ENCODE data around the gene MUC5B. TPM values are rescaled to one million over a fixed set of nuclear protein-coding genes. Genes with fewer than 3 reads are reported as not detected.

MUC5B gene
- total RNA-seq, 4 donors from 2014 or later, result 0.22 to 0.61 (median 0.29) TPM; not detected in 1

DNA sequence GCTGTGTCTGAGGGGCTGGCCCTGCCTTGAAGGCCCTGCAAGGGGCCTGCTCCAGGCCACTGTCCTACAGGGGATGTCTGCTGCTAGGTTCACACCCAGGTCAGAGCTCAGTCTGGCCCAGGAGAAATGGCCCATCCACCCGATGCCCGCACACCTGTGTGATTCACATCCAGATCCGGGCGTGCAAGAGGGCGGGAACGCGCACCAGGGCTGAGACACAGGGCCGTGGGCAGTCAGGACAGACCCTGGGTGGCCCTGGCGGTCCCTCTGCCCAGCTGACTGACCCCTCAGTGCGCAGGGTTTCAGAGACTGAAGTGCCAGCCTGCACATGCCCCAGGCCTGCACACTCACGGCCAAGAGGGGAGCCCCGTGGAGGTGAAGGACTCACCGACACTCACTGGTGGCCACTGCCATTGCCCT, 79.2 kb downstream of the MUC5B start:
- TF ChIP-seq CTCF (IDR thresholded peaks at IDR 0.05), result no peak
- no peak for TF ChIP-seq POLR2A (IDR thresholded peaks at IDR 0.05)
- 78% methylated on average over 6 to 10 of the region's 13 CpGs for WGBS, 2 donors
- intact Hi-C loops (cut with DNase I; ENCODE audit: low total_unique reads), result no loop called here
- no peak overlapping the region for H3K4me3 ChIP-seq (ENCODE audit: low read depth, poor library complexity, severe bottlenecking)
- DNase-seq (ENCODE audit: low spot score in 2 of 2), result peak in 1 of 2 donors; percentile 79

DNA sequence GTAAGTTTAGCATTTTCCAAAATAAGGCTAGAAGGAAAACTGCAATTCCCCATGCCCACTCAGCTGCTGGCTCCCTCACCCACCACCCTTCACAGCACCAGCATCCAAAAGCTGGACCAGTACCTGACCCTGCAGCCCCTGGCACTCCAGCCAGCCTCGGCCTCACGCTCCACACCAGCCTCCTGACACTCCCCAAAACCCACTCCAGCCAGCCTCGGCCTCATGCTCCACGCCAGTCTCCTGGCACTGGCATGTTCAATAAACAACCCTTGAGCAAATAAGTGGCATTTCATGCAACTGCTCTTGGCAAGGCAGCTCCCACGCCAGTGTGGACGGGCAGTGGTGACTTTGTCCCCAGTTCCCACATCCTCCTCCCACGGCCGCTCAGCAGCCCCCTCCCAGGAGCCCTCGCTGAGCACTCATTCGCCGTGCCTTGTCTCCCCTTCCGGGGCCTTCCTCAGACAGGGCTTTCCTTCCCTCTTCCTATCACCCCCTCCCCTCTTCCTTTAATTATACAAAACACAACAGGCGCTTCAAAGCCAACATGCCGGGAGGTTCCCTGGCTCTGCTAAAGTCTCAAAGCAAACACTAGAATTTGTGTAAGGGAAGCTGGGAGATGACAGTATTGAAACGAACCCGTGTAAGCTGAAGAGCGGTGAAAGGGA, 79.7 kb downstream of the MUC5B start:
- intact Hi-C loops (cut with DNase I; ENCODE audit: low total_unique reads), result no loop called here

GRCh38 chr11:1303126-1303821, 80.4 kb downstream of the MUC5B start:
- no peak for TF ChIP-seq CTCF (IDR thresholded peaks at IDR 0.05)
- no peak for TF ChIP-seq POLR2A (IDR thresholded peaks at IDR 0.05)
- intact Hi-C loops (cut with DNase I; ENCODE audit: low total_unique reads), result no loop called here
- no peak overlapping the region for H3K4me3 ChIP-seq (ENCODE audit: low read depth, poor library complexity, severe bottlenecking)
- 67 to 69% methylated on average over 25 of the region's 25 CpGs for WGBS, 2 donors
- DNase-seq (ENCODE audit: low spot score in 2 of 2), result peak in 1 of 2 donors; percentile 90

More for the DNA sequence above, 79.7 kb downstream of the MUC5B start:
- DNase-seq (ENCODE audit: low spot score in 2 of 2), result peak in 1 of 2 donors; percentile 80
- TF ChIP-seq POLR2A (IDR thresholded peaks at IDR 0.05), result no peak
- TF ChIP-seq CTCF (IDR thresholded peaks at IDR 0.05), result no peak
- H3K4me3 ChIP-seq (ENCODE audit: low read depth, poor library complexity, severe bottlenecking), result no peak overlapping the region
- WGBS, 2 donors, result 73 to 80% methylated on average over 17 of the region's 17 CpGs

DNA sequence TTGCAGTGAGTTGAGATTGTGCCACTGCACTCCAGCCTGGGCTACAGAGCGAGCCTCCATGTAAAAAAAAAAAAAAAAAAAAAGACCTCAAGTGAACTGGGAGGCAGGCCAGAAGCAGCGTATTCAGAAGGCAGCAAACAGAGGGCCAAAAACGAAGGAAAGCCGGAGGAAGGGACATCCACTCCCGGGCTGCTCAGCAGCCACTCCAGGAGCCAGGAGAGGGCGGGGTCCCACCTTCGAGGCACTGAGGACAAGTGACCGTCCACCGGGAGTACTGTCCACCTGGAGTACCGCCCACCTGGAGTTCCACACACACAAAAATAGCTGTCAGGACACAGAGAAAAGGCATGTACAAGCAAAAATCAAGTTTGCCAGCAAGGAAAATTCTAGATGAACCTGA, 81.1 kb downstream of the MUC5B start:
- DNase-seq (ENCODE audit: low spot score in 2 of 2), result peak in 1 of 2 donors; percentile 79
- WGBS, 2 donors, result 47 to 52% methylated on average over 10 of the region's 10 CpGs
- H3K4me3 ChIP-seq (ENCODE audit: low read depth, poor library complexity, severe bottlenecking), result no peak overlapping the region
- intact Hi-C loops (cut with DNase I; ENCODE audit: low total_unique reads), result no loop called here
- TF ChIP-seq CTCF (IDR thresholded peaks at IDR 0.05), result no peak
- TF ChIP-seq POLR2A (IDR thresholded peaks at IDR 0.05), result no peak

DNA sequence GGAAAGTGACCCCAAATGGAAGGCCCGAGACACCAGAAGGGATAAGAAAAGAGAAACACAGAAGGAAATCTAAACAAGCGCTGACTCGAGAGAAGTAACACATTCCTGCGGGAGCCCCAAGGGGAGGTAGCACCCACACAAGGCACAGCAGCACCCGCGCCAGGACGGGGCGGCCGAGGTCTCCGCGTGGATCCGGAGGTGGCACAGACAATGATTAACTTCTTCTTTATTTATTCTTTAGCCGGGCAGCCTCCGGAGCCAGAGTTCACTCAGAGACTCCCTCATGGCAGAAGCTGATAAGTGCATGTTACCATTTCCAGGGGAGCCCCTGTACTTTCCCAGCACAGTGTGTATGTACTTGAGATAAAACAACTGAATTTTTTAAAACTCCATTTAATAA, 81.5 kb downstream of the MUC5B start:
- TF ChIP-seq POLR2A (IDR thresholded peaks at IDR 0.05) (no peak), CTCF (IDR thresholded peaks at IDR 0.05) (no peak)
- intact Hi-C loops (cut with DNase I; ENCODE audit: low total_unique reads), result no loop called here
- DNase-seq (ENCODE audit: low spot score in 2 of 2), result peak in 1 of 2 donors; percentile 82
- no peak overlapping the region for H3K4me3 ChIP-seq (ENCODE audit: low read depth, poor library complexity, severe bottlenecking)
- WGBS, 2 donors, result 36 to 44% methylated on average over 14 of the region's 14 CpGs
